ENCODE measurements around the gene FYN.

FYN gene

DNA sequence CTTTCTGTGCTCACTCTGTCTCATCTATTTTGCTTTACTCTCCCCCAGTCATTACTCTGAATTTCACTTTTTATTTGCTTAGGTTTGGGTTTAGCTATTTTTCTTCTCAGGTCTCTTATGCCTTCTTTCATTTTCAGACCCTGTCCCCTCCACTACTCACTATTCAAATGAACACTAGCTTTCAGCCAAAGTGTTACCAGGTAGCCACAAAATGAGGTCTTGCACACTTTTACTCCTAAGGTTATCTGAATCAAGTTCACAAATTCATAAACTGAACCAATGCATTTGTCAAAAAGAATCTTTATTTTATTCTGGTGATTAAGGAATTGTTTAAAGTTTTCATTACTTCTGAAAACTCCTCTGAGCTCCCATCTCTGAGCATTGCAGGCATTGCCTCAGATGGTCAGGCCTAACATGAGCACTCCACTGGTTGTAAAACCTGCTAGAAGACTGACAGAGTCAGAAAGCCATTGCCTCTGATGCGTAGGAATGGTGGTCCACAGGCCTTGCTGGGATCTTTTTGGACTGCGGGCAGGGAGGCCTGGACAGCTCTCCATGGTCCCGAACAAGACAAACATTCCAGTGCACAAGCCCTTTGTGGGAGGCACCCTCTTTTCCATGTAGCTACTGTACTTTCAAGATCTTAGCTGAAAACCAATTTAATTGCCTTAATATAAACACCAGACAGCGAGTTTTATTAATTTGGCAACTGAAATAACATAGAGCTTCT, 48.5 kb downstream of the FYN start:
- no peaks in the 10 kb centered on the region for H3K4me1 ChIP-seq (ENCODE audit: control insufficient read depth, low read length)
- no peaks in the 10 kb centered on the region for H3K9me3 ChIP-seq (ENCODE audit: control insufficient read depth, insufficient read depth, low read length)
- H3K79me2 ChIP-seq (ENCODE audit: control insufficient read depth, low read length), result no peaks in the 10 kb centered on the region
- H3K27me3 ChIP-seq (ENCODE audit: control insufficient read depth, low read length), result no peaks in the 10 kb centered on the region
- no peaks in the 10 kb centered on the region; the same call in 1 of the 2 replicates for H3K9me2 ChIP-seq (replicated peaks; ENCODE audit: control insufficient read depth, low read length)
- no peaks in the 10 kb centered on the region for H4K20me1 ChIP-seq (ENCODE audit: control insufficient read depth, insufficient read depth, low read depth, low read length)
- no peaks in the 10 kb centered on the region for H3F3A ChIP-seq (ENCODE audit: control insufficient read depth, insufficient read depth)
- H3K4me2 ChIP-seq (ENCODE audit: low read length), result no peak overlapping the region
- H3K27ac ChIP-seq (ENCODE audit: low read depth, low read length), result no peak overlapping the region
- TF ChIP-seq, protein P1, sequence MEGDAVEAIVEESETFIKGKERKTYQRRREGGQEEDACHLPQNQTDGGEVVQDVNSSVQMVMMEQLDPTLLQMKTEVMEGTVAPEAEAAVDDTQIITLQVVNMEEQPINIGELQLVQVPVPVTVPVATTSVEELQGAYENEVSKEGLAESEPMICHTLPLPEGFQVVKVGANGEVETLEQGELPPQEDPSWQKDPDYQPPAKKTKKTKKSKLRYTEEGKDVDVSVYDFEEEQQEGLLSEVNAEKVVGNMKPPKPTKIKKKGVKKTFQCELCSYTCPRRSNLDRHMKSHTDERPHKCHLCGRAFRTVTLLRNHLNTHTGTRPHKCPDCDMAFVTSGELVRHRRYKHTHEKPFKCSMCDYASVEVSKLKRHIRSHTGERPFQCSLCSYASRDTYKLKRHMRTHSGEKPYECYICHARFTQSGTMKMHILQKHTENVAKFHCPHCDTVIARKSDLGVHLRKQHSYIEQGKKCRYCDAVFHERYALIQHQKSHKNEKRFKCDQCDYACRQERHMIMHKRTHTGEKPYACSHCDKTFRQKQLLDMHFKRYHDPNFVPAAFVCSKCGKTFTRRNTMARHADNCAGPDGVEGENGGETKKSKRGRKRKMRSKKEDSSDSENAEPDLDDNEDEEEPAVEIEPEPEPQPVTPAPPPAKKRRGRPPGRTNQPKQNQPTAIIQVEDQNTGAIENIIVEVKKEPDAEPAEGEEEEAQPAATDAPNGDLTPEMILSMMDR (IDR thresholded peaks at IDR 0.05; ENCODE audit: low read depth, low read length, poor library complexity, severe bottlenecking), result no peak
- TF ChIP-seq EZH2phosphoT487 (IDR thresholded peaks at IDR 0.05; ENCODE audit: borderline replicate concordance, low read length), result no peak
- no peaks in the 10 kb centered on the region for H3K36me3 ChIP-seq (ENCODE audit: control insufficient read depth, low read length)
- no peak overlapping the region for H3K4me3 ChIP-seq (ENCODE audit: low read length)

DNA sequence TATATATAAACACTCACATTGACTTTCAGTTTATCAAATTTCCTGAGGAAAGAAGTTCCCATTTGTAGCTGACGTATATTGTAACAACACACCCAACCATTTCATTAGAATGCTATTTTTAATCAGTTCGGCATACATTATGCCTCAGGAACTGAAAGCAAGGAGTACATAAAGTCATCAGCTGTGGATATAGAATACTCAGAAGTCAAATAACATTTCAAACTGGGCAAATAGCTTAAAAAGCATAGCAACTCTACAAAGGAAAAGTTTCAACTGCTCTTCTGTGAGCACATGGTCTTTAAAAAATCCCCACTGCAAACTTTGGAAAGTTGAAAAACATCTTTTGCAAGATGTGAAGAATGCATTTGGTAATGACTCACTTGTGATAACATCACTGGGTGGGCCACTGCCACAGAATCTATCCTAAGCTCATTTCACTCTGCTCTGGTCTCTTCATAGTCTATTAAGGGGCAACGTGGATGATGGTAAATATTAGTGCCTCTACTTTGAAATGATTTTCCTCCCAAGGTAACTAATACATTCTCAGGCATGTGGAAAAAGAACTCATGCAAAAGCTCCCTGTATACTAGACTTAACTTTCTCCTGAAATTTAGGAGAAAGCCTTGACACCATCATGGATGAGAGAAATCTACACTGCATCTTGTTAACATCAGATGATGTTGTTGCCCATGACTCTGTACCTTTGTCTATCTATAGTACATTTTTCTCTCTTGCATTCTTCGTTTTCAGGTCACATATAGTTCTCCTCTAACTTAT, 49.2 kb downstream of the FYN start:
- no peaks in the 10 kb centered on the region for H3K4me1 ChIP-seq (ENCODE audit: control insufficient read depth, low read length)
- no peaks in the 10 kb centered on the region for H3F3A ChIP-seq (ENCODE audit: control insufficient read depth, insufficient read depth)
- no peaks in the 10 kb centered on the region; the same call in 1 of the 2 replicates for H3K9me2 ChIP-seq (replicated peaks; ENCODE audit: control insufficient read depth, low read length)
- H3K4me3 ChIP-seq (ENCODE audit: low read length), result no peak overlapping the region
- no peak for TF ChIP-seq EZH2phosphoT487 (IDR thresholded peaks at IDR 0.05; ENCODE audit: borderline replicate concordance, low read length)
- TF ChIP-seq, protein P1 (IDR thresholded peaks at IDR 0.05; ENCODE audit: low read depth, low read length, poor library complexity, severe bottlenecking), result no peak
- no peaks in the 10 kb centered on the region for H3K27me3 ChIP-seq (ENCODE audit: control insufficient read depth, low read length)
- H3K9me3 ChIP-seq (ENCODE audit: control insufficient read depth, insufficient read depth, low read length), result no peaks in the 10 kb centered on the region
- no peaks in the 10 kb centered on the region for H4K20me1 ChIP-seq (ENCODE audit: control insufficient read depth, insufficient read depth, low read depth, low read length)
- no peaks in the 10 kb centered on the region for H3K36me3 ChIP-seq (ENCODE audit: control insufficient read depth, low read length)
- no peaks in the 10 kb centered on the region for H3K79me2 ChIP-seq (ENCODE audit: control insufficient read depth, low read length)
- H3K27ac ChIP-seq (ENCODE audit: low read depth, low read length), result no peak overlapping the region
- H3K4me2 ChIP-seq (ENCODE audit: low read length), result no peak overlapping the region

GRCh38 chr6:111823012-111823411, 50.2 kb downstream of the FYN start:
- Histone ChIP-seq H3K27me3 (ENCODE audit: control insufficient read depth, low read length) (no peaks in the 10 kb centered on the region), H3F3A (ENCODE audit: control insufficient read depth, insufficient read depth) (no peaks in the 10 kb centered on the region), H3K4me1 (ENCODE audit: control insufficient read depth, low read length) (no peaks in the 10 kb centered on the region), H3K27ac (ENCODE audit: low read depth, low read length) (no peak overlapping the region), H3K9me3 (ENCODE audit: control insufficient read depth, insufficient read depth, low read length) (no peaks in the 10 kb centered on the region), H3K79me2 (ENCODE audit: control insufficient read depth, low read length) (no peaks in the 10 kb centered on the region), H3K4me2 (ENCODE audit: low read length) (no peak overlapping the region), H3K9me2 (replicated peaks; ENCODE audit: control insufficient read depth, low read length) (no peaks in the 10 kb centered on the region; the same call in 1 of the 2 replicates), H3K36me3 (ENCODE audit: control insufficient read depth, low read length) (no peaks in the 10 kb centered on the region), H3K4me3 (ENCODE audit: low read length) (no peak overlapping the region), H4K20me1 (ENCODE audit: control insufficient read depth, insufficient read depth, low read depth, low read length) (no peaks in the 10 kb centered on the region)
- TF ChIP-seq, protein P1 (IDR thresholded peaks at IDR 0.05; ENCODE audit: low read depth, low read length, poor library complexity, severe bottlenecking), result no peak
- TF ChIP-seq EZH2phosphoT487 (IDR thresholded peaks at IDR 0.05; ENCODE audit: borderline replicate concordance, low read length), result no peak

Data from DOHH2 (cell line).